BJ (cell line): ENCODE measurements around the gene IMPDH1. TPM values are rescaled to one million over a fixed set of nuclear protein-coding genes. Genes with fewer than 3 reads are reported as not detected.

Experiments used
- CTCF ChIA-PET: fragments of 350-600 bp; formaldehyde crosslinking; extraction: SDS; loops from one replicate; lab custom pipeline; 2021; ENCODE audit warnings: antibody characterized with exemption, inconsistent platforms; lab: Yijun Ruan, JAX
- POLR2A ChIA-PET: fragments of 300-600 bp; sonication (Branson Sonifier 250); formaldehyde crosslinking; extraction: SDS; loops from one replicate; lab custom pipeline; 2021; ENCODE audit warnings: antibody characterized with exemption; lab: Charles Lee
- DNase-seq: peaks from one replicate; pipeline ENCODE4 v3.0.0-alpha.2; 2011; ENCODE audit warnings: low read depth
- H3K27me3 ChIP-seq: 2 replicates; pipeline ENCODE4 v1.6.0; 2011; ENCODE audit warnings: low read length; ENCODE audit not compliant: control insufficient read depth, insufficient read depth
- H3K36me3 ChIP-seq: 2 replicates; pipeline ENCODE4 v1.5.1; 2011; ENCODE audit warnings: low read length; ENCODE audit not compliant: control insufficient read depth, insufficient read depth
- H3K4me3 ChIP-seq: 2 replicates; pipeline ENCODE4 v1.5.1; 2011; ENCODE audit warnings: low read depth, mild to moderate bottlenecking, control low read depth, low read length
- polyA plus RNA-seq: library from polyadenylated mRNA; depleted of rRNA; stranded (reverse); fragments of >200 nt; gene quantifications from 2 replicates; pipeline ENCODE4 v1.2.3, GENCODE V29; 2011
- TF ChIP-seq, protein P1 (sequence below): IDR thresholded peaks from 2 replicates; pipeline ENCODE4 v1.5.1; 2011; ENCODE audit warnings: low read depth, mild to moderate bottlenecking, control low read depth, inconsistent platforms, low read length, moderate library complexity; ENCODE audit not compliant: insufficient read depth

IMPDH1 gene
- polyA plus RNA-seq, 1 experiment, result 84.5 TPM

DNA sequence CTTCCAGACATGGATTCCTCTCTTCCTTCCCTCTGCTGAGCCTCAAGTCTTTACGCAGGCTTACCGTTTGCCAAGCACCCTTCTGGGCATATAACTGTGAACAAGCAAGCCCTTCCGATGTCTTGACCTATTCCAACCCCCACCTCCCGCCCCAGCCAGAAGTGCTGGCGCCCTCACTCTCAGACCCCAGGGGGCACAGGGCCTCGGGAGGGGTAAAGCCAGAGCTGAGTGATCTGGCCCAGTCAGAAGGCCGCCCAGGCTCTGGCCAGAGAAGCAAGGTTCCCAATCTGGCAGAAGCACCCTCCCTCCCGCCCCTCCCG lies 49.5 kb downstream of the IMPDH1 start:
- H3K36me3 ChIP-seq, result no peaks in the 10 kb centered on the region
- POLR2A ChIA-PET, result no interaction called here
- no peak for DNase-seq
- TF ChIP-seq, protein P1, sequence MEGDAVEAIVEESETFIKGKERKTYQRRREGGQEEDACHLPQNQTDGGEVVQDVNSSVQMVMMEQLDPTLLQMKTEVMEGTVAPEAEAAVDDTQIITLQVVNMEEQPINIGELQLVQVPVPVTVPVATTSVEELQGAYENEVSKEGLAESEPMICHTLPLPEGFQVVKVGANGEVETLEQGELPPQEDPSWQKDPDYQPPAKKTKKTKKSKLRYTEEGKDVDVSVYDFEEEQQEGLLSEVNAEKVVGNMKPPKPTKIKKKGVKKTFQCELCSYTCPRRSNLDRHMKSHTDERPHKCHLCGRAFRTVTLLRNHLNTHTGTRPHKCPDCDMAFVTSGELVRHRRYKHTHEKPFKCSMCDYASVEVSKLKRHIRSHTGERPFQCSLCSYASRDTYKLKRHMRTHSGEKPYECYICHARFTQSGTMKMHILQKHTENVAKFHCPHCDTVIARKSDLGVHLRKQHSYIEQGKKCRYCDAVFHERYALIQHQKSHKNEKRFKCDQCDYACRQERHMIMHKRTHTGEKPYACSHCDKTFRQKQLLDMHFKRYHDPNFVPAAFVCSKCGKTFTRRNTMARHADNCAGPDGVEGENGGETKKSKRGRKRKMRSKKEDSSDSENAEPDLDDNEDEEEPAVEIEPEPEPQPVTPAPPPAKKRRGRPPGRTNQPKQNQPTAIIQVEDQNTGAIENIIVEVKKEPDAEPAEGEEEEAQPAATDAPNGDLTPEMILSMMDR, result no peak
- CTCF ChIA-PET, result interaction anchor here (3.1 to 5.0 kb wide), 2 partner anchors 11 to 26 kb away, joined by 17 to 29 read pairs; no protein-coding TSS in a partner anchor
- H3K27me3 ChIP-seq, result peaks cover 50% of the 10 kb centered on the region
- no peak overlapping the region for H3K4me3 ChIP-seq

DNA sequence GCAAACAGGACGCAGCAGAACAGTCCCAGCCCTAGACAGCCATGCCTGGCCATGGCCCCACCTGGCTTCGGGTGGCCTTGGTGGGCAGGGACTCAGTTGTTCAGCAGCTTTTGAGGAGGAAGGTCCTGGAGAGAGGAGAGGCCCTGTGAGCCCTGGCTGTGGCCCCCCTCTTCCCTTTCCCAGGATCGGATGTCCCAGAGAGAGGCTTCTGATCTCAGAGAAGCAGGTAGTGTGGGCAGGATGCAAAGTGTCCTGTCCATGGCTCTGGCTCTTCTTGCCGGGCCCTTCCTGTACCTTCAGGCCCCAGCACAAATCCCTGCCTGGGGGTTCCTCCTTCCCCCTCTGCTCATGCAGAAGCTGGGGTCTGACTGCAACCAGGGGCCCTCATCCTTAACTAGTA lies 49.8 kb downstream of the IMPDH1 start:
- H3K36me3 ChIP-seq, result no peaks in the 10 kb centered on the region
- no peak overlapping the region for H3K4me3 ChIP-seq
- ChIA-PET POLR2A (no interaction called here), CTCF (interaction anchor here (1.5 to 5.0 kb wide), 3 partner anchors 11 to 27 kb away, joined by 4 to 29 read pairs (median 17); no protein-coding TSS in a partner anchor)
- peaks cover 47% of the 10 kb centered on the region for H3K27me3 ChIP-seq
- TF ChIP-seq, protein P1, result no peak
- DNase-seq, result no peak

DNA sequence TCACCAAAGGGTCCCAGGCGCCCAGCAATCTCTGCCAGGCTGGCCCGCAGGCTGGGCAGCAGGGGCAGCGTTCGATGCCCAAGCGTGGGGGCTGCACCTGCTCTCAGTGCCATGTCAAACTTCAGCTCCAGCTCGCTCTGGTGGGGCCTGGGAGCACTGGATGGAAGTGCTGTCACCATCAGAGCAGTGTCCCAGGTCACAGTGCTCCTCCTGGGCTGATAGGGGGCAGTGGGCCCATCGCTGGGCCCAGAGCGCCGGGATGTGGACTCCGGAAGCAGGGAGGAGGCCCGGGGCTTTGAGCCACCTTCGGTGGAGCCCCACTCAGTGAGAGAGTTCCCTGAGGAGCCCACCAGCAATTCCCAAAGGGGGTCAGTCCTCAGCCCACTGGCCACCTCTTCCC lies 50.4 kb downstream of the IMPDH1 start:
- CTCF ChIA-PET, result interaction anchor here (1.5 to 4.6 kb wide), 4 partner anchors 11 to 31 kb away, joined by 4 to 35 read pairs (median 4); no protein-coding TSS in a partner anchor
- Histone ChIP-seq H3K36me3 (no peaks in the 10 kb centered on the region), H3K4me3 (no peak overlapping the region), H3K27me3 (peaks cover 48% of the 10 kb centered on the region)
- DNase-seq, result no peak
- POLR2A ChIA-PET, result no interaction called here
- TF ChIP-seq, protein P1, result no peak

DNA sequence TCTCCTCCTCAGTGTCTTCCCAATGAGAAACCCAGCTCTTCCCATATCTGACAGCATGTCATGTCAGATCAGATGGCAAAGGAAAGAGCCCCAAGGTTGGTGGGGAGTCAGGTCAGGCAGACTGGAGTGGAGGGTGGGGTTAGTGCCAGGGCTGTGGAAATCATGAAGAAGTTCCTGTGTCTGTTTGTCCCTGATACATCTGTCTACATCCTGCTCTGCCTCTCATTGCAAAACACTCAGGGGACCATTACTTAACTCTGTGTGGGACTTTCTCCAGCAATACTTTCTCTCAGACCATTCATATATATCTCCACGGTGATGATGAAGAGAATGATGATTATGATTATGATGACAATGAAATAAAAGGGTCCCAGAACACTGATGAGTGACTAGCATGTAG lies 51.5 kb downstream of the IMPDH1 start:
- TF ChIP-seq, protein P1, result no peak
- POLR2A ChIA-PET, result no interaction called here
- Histone ChIP-seq H3K36me3 (no peaks in the 10 kb centered on the region), H3K27me3 (peaks cover 49% of the 10 kb centered on the region), H3K4me3 (no peak overlapping the region)
- CTCF ChIA-PET, result interaction anchor here (1.2 to 4.6 kb wide), 8 partner anchors 10 to 102 kb away, joined by 3 to 35 read pairs (median 6); no protein-coding TSS in a partner anchor
- DNase-seq, result no peak

DNA sequence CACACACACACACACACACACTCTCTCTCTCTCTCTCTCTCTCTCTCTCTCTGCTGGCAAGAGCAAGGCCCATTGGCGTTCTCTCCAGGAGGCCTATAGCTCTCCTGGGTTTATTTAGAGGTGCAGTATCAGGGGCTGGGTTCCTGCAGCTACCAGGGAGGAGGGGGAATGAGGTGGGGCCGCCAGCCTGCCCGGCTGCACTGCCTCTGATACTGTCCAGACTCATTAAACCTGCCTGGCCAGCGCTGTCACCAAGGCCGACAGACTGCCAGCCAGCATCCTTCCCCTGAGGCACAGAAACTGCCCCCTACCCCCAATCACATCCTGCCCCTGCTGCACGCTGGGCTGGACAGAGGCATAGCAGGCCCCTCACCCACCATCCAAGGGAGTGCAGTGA lies 52.6 kb downstream of the IMPDH1 start:
- Histone ChIP-seq H3K36me3 (no peaks in the 10 kb centered on the region), H3K4me3 (no peak overlapping the region), H3K27me3 (peaks cover 51% of the 10 kb centered on the region)
- TF ChIP-seq, protein P1, result no peak
- ChIA-PET POLR2A (no interaction called here), CTCF (interaction anchor here (0.7 to 4.6 kb wide), 6 partner anchors 9 to 31 kb away, joined by 3 to 35 read pairs (median 6); no protein-coding TSS in a partner anchor)
- no peak for DNase-seq
